GM18508 (cell line): ENCODE data around the gene PLCG1.

Experiments
- ATAC-seq: cut with Tn5 transposase; IDR thresholded peaks from one replicate; pipeline ENCODE4 v1.9.1; 2021; ENCODE audit warnings: moderate number of reproducible peaks; ENCODE audit not compliant: insufficient read depth, unreplicated experiment

Gene PLCG1

DNA sequence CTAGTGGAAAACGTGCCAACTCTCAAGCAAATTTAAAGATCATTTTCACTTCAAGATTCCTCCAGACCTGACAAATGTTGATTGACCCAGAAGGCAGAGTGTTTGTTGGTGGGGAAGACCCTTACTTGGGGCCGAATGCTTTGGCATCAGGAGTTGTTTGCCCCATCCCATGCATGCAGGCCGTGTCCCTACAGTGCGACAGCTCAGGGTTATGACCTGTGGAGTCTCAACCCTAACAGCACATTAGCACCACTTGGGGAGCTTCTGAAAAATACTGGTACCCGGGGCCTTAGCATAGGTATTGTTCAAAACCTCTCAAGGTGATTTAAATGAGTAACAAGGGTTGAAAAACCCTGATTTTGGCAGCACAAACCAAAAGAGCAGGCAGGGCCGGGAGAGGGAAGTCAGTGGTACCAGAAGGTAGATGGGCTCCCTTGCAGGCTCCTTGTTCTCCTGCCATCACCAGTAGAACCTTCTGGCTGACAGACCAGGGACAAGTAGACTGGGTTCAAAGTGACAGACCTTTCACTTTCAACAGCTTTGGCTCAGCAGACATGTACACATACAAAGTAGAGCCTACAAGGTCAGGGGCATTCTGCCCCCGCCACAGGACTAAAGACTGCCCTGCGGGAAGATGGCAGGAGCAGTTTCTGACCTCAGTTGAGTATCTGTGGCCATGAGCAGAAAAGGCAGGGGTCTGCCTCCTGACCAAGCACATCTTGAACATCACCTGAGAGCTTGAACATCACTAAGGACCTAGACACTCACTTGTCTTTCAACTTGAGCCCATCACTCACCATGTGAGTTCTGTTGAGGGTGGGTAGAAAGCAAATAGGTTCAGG lies 39.6 kb downstream of the PLCG1 start:
- no peak for ATAC-seq

DNA sequence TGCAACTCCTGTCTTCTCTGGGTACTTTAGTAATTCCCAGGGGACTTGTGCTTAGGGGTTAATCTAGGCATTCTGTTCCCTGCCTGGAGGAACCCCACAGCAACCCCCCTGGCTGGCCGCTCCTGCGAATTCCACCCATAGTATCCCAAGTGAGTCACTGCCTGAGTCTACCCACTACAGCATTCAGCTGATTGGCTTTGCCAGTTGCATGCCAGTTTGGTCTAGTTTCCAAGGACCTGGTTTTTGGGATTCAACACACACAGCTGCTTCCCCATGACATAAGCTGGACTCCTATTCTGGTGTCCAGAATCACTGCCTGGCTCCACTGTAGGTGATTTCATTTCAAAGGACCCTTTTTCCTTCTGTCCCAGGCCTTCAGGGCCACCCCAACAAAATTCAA lies 40.3 kb downstream of the PLCG1 start:
- ATAC-seq, result no peak

DNA sequence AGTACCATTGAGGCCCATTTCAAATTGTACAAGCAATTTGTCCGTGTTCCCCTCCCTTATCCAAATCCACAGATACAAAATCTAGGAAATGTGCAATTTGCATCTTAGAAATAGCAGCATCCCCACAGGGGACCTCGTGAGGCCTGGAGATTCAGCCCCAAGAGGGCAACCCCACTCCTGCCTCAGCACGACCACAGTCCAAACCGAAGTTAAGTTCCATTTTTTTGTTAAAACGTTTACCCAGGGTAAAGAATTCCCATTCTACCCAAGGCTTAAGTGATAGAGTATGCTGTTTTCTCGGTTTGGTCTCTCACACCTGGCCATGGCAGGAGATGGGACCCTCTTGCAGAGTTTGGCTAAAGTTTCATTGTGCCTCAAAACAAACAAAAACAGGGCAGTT lies 41.2 kb downstream of the PLCG1 start:
- no peak for ATAC-seq

DNA sequence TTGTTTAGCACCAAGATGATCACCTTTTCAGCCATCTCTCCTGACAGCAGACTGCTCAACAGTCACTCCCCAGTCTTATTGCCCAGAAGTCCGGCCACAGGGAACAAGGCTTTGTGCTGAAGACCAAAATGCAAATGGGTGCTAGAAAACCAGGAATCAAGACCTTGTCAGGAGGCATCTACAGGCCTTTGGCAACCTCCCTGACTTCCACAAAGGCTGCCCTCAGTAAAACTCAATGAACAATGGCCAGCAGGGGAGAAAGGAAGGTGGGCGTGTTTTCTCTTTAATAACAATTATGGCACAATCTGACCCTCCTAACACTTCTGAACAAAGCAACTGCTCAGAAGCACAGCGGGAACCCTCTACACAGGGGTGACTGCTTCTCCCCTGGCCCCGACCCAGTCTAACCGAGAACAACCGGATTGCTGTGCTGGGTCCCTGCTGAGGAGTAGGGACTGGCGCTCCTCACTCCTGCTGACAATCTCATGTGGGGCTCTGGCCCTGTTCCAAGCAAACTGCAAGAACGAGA lies 41.6 kb downstream of the PLCG1 start:
- no peak for ATAC-seq

DNA sequence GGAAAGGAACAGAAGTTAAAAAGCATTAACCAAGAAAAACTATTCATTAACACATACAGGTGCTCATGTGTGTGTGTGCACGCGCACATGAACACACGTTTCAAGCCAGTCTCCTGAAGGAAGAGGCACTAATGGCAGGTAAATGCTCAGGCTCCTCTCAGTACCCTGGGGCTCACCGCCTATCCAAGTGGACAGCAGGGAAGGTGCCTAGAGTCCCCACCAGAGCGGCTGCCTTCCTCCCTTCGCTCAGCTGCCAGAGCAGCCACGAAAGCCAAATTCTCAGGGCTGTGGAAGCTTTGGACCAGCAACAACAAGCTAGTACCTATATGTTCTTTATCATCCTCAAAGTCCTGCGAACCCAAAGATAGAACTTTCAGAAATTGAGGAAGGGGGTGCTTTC lies 42.6 kb downstream of the PLCG1 start:
- ATAC-seq, result no peak

DNA sequence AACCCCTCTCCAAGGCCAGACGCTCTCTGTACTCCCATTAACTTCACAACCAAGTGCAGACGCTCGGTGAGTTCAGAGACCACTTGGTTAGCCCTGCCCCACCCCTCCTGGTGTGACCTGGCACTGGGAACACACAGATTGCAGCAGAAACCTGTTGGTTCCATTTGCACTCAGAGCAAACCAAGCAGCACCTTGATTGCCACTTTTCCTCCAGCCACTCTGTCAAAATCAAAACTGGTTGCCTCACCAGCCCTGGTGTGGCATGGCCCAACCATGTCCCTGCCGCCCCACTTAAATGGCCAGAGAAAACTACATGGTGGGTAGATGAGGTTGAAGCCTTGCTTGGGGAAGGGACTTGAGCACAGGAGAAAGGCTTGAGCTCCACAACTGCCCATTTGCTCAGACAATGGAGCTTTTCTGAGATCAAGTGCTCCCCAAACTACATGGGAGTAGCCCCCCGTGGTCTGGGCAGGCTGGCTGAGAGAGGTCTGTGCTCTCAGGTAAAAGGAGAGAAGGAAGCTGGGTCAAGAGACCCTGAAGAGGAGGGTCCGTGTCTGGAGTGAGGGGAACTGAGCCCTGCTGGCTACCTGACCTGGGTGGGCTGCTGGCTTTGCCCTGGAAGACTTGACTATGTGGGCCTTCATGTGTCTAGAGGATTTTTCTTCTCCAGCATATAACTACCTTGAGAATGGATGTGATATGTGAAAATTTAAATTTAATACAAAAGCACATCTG lies 43.4 kb downstream of the PLCG1 start:
- ATAC-seq, result no peak

DNA sequence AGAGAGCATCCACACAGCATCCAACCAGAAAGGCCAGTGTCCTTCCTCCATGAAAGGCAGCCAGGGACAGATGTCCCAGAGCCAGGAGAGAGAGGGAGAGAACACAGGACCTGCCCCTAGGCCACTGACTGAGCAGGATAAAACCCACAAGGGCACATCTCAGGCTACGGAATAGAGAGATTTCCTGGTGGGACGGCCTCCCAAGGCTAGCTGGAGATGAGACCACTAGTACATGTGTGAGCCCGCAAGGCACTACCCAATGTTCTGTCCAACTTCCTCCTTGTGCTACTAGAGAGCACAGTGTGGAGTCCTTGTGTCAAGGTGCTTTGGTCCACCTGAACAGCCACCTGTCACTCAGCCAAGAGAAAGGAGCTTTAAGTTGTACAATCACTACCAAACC lies 44.2 kb downstream of the PLCG1 start:
- no peak for ATAC-seq

DNA sequence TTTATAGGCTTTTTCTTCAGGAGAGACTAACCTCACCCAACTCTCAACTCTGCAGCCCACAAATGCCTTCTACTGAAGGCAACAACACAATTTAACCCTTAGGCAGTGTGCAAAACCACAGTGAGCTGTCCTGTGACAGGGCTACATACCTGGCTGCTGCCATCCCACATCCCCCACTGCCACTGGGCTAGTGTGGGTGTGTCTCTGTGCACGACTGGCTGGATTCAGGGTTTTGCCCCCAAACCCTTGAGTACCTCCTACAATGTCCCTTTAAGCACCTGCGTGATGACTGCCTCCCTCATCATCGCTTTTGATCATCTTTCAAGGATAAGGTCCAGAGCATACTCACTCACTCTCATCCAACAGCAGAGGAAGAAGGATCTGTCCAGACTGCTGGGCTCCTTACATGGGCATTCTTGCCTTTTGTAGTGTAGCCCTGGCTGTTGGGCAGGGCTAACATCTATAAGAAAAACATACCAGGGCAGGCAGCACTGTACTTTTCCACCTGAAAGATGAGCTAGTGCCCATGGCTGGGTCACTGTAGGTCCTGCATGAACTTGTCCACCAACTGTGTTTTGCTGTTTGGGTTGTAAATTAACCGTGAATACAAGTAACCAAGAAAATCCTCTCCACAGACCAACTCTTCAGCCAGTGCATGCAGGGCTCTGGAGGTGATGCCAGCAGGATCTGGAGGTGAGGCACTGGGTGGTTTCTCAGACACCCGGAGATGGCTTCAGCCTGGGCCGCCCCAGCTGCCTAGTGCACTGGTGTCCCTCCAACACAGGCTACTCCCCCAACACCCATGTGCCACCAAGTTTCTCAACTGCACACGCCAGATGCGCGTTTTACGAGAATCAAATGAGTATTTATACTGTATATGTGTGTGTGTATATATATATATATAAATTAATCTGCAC lies 45.2 kb downstream of the PLCG1 start:
- no peak for ATAC-seq

DNA sequence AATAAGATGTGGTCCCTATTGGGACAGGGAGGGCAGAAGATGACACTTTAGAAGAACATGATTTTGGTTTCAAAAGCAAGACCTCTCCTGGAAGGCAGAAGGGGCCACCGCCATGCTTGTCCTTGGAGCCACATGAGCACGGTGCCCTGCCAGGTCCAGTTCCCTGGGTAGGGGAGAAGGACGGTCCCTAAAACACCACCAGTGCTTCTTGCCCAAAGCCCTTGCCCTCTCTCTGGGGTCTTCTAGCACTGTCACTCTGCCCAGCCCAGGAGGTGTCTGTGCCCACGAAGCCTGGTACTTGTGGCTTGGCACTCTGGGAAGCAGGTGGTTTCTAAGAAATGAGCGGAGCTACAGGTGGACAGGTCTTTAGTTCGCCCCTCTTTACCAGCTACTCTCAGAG lies 46.0 kb downstream of the PLCG1 start:
- ATAC-seq, result no peak

DNA sequence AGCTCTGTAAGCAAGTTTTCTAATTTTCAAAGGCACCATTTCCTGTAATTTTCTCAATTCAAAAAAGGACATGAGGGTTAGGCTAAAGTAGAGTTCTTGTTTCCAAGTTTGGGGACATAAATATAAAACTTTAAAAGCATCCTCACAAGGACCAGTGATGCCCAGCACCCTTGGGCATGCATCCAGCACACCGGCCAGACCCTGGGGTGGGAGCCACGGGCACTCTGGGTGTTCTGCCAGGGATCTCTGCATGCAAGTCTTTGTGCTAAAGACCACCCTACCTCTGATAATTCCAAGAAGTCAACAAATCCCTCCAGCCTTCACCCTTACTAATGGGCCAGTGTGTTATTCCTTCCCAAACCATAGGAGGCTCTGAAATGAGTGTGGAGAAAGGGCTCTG lies 46.5 kb downstream of the PLCG1 start:
- ATAC-seq, result no peak

DNA sequence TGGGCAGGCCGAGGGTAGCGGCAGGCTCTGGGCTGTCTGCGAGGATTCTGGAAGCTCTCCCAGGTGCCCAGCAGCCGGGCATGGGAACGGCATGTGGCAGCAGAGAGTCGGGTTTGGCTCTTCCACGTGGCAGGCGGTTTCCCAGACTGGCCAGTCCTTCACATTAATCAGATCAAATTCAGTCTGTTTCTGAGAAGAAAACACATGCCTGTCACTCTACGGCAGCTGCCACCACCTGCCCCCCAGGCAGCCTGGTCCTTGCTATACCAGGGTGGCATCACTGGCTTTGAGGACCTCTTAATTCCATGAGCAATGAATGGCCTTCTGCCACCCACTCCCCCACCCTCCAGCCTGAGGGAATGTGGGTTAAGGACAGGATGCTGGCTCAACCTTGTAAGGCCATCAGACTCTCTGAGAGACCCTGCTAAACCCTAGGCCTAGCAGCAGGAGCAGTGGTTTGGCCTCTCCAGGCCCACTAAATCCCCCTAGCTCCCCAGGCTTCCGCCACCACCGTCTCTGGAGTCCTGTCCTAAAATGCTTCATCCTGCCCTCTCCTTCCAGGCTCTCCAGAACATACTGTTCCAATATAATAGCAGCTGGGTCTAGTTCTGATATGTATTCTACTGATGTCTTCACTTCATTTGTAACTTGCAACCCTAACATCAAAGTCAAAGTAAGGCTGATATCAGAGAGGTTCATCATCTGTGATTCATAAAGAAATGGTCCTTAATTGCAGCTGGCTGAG lies 47.8 kb downstream of the PLCG1 start:
- no peak for ATAC-seq

DNA sequence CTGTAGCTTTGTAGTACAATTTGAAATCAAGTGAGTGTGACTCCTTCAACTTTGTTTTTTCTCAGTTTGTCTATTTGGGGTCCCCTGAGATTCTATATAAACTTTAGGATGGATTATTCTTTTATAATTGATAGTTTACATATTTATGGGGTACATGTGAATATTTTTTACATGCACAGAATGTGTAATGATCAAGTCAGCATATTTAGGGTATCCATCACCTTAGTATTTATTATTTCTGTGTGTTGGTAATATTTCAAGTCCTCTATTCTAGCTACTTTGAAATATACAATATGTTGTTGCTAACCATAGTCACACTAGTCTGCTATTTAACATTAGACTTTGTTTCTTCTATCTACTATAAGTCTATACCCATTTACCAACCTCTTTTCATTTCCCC lies 50.3 kb downstream of the PLCG1 start:
- ATAC-seq, result no peak

DNA sequence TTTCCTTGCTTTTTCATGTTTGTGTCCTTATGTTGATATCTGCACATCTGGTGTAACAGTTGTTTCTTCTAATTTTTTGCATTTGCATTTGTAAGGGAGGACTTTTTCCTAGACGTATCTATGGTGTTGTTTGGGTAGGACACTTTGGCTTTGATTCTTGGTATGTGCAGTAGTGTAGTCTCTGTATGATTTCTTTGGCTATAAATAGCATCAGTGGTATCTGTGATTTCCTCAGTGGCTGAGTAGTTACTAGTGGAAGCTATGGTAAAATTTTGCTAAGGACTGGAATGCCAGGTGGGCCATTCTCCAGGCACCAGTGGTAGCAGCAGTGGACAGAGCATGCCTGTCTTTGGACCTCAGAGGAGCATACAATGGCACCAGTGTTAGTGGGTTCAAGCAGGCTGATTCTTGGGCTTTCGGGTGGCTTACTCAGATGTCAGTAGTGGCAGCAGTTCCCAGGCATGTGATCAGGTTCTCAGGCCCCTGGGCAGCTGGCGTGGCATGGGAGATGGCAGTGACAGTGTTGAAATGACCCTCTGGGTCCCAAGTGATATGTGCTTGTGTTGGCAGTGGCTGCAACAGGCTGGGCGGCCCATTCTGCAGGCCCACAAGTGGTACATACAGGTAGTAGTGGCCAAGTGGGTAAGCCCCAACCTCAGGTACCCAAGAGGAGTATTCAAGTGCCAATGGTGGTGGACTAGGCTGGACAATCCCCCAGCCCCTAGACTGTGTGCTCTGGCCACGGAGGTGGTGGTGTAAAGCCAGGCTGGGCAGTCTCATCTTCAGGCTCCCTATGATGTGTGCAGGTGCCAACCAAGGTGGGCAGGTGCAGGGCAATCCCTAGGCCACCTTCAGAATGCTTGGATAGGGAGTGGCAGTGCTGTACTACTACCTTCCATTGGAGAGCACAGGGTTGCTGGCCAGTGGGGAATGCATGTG lies 54.5 kb downstream of the PLCG1 start:
- no peak for ATAC-seq

DNA sequence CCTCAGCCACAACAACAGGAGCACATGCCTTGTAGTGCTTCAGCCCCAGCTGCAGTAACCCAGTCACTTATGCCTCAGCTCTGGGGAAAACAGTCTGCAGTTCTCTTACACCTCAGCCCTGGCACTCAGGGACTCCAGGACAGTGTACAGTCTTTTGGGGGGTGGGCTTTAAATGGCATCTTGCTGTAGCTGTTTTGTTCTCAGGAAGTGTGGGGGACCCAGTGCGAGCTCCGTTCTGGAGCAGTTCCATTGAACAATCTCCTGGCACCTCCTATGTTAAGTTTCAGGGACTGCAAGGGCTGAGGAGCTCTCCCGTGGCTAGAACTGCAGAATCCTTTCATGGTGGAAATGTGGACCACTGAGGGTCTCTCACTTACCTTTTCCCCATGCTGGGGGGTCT lies 55.2 kb downstream of the PLCG1 start:
- no peak for ATAC-seq

DNA sequence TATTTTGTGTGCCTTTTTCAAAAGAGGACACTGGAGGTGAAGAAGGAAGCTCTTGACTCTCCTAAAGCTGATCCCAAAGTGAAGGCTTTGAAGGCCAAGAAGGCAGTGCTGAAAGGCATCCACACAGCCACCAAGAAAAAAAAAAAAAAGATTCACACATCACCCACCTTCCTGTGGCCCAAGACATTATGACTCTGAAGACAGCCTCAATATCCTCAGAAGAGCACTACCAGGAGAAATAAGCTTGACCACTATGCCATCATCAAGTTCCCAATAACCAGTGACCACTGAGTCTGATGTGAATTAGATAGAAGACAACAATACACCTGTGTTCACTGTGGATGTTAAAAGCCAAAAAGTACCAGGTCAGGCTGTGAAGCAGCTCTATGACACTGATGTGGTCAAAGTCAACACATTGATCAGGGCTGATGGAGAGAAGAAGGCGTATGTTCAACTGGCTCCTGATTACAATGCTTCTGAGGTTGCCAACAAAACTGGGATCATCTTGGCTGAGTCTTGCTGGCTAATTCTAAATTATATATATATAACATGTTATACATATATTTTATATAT lies 59.4 kb downstream of the PLCG1 start:
- no peak for ATAC-seq

DNA sequence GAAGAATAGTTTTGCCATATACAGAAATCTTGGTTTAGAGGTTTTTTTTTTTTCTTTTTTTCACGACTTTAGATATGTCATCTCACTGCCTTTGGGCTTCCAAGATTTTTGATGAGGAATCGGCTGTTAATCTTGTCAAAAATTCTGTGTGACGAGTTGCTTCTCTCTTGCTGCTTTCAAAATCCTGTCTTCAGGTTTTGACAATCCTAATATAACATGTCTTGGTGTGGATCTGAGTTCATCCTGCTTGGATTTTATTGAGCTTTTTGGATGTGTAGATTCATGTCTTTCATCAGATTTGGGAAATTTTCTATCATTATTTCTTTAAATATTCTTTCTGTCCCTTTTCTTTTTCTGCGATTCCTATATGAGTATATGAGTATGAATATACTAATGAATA lies 61.1 kb downstream of the PLCG1 start:
- no peak for ATAC-seq

DNA sequence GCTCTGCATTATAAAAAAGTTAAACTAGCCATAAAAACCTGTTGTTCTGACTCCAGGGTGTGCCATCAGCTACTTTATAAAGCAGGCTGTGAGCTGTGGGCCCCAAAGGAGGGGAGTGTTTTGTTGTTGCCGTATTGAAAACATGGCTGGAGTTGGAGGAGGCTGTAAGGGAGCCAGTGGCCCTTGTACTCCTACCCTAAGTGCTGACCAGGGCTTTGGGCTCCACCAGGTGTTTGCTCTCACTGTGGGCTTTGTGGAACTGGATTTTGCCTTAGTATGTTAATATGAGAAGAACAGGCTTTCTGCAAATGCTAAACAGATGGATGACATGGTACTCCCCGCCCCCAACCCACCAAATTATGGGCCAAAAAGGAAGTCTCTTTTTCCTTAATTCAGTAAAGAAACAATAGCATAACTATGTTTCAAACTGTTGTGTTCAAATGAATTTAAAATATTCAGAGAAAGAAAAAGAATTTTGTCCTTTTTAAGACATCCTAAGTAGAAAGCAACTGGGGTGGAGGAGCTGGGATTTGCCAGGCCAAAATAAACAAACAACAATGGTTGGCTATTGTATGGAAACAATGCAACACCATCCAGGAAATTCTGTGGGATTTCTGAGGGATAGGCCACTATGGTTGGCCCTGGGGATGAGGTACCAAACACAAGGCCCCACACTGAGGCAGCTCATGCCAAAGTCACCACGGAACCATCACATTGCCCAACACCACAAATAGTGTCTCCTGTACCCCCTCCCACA lies 63.3 kb downstream of the PLCG1 start:
- ATAC-seq, result no peak

DNA sequence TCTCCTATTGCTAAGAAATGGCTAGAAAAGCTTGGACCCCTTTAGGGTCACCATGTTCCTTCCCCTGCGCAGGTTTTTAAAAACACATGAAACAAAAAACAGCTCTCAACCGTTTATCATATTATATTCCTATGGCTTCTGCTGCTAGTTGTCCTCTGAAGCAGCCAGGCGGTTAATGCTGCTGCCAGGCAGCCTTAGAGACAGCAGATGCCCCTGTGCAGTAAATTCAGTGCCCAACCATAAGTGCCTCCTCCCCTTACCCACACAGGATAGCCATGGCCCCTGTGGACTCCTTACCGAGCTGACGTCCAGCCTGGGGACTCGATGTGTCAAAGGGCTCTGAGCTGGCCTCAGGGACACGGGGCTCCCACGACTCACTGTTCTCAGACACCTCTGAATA lies 64.4 kb downstream of the PLCG1 start:
- no peak for ATAC-seq
